Measurements from ENCODE around the gene RIMKLA.
A peak's percentile ranks its signal among the peaks of the same experiment; 100 is the strongest.

DNA sequence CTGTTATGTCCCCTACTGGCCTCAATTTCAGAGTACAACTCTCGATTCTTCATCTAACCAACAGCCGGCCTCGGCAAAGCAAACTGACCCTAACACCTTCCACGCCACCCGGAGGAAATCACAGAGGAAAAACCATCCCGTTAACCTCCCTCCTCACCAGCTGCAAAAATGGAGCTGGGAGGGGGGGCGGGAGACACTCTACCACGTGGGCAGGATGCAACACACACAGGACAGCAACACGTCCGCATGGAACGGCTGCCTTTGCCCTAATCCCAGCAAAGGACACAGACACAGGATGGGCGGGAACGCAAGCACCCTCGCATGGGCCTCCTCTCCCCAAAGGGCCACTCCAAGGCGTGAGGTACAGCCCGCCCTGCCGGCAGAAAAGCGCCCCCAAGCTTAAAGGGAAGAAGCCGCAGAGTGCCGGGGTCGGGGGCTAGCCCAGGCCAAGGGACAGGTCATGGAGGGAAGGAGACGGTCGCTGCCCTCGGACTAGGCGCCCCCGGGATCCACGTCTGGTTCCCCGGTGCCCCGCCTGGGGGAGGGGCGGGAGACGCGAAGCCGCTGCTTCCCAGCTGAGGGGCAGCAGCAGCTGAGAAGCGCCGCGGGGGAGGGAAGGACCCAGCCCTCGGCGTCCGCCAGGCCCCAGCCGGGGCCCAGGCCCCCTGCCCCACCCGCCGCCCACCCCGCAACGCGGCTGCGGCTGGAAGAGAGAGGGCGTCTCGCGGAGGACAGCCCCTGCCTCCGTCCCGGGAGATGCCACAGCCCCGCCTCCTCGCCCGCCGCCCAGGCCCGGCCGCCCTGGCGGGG is 46.1 kb upstream of the RIMKLA start:
- TF ChIP-seq POLR2AphosphoS5 (IDR thresholded peaks at IDR 0.05; ENCODE audit: low read length) (no peak), YY1 (IDR thresholded peaks at IDR 0.05; ENCODE audit: low read depth, low read length) (no peak), ETV6 (conservative IDR thresholded peaks at IDR 0.05 in 1 of 2, IDR thresholded peaks at IDR 0.05 in 1 of 2; ENCODE audit: borderline replicate concordance in 1 of 2, low read depth in 1 of 2) (no peak), SMC3 (IDR thresholded peaks at IDR 0.05; ENCODE audit: borderline replicate concordance, low read length) (no peak), RFX5 (IDR thresholded peaks at IDR 0.05; ENCODE audit: low read depth, low read length) (no peak), SP1 (IDR thresholded peaks at IDR 0.05; ENCODE audit: low read depth, low read length) (no peak), EZH2 (IDR thresholded peaks at IDR 0.05; ENCODE audit: borderline replicate concordance, control insufficient read depth, low read depth, low read length) (no peak)
- TF ChIP-seq, protein P1, sequence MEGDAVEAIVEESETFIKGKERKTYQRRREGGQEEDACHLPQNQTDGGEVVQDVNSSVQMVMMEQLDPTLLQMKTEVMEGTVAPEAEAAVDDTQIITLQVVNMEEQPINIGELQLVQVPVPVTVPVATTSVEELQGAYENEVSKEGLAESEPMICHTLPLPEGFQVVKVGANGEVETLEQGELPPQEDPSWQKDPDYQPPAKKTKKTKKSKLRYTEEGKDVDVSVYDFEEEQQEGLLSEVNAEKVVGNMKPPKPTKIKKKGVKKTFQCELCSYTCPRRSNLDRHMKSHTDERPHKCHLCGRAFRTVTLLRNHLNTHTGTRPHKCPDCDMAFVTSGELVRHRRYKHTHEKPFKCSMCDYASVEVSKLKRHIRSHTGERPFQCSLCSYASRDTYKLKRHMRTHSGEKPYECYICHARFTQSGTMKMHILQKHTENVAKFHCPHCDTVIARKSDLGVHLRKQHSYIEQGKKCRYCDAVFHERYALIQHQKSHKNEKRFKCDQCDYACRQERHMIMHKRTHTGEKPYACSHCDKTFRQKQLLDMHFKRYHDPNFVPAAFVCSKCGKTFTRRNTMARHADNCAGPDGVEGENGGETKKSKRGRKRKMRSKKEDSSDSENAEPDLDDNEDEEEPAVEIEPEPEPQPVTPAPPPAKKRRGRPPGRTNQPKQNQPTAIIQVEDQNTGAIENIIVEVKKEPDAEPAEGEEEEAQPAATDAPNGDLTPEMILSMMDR (IDR thresholded peaks at IDR 0.05 in 2 of 3, conservative IDR thresholded peaks at IDR 0.05 in 1 of 3; ENCODE audit: control insufficient read depth in 2 of 3, extremely low read depth in 1 of 3, insufficient read depth in 1 of 3, low read depth in 3 of 3, low read length in 3 of 3), result peak in 2 of 3 experiments; percentile 5 to 25; a peak in 2 of 6 replicates
- TF ChIP-seq, protein P2, sequence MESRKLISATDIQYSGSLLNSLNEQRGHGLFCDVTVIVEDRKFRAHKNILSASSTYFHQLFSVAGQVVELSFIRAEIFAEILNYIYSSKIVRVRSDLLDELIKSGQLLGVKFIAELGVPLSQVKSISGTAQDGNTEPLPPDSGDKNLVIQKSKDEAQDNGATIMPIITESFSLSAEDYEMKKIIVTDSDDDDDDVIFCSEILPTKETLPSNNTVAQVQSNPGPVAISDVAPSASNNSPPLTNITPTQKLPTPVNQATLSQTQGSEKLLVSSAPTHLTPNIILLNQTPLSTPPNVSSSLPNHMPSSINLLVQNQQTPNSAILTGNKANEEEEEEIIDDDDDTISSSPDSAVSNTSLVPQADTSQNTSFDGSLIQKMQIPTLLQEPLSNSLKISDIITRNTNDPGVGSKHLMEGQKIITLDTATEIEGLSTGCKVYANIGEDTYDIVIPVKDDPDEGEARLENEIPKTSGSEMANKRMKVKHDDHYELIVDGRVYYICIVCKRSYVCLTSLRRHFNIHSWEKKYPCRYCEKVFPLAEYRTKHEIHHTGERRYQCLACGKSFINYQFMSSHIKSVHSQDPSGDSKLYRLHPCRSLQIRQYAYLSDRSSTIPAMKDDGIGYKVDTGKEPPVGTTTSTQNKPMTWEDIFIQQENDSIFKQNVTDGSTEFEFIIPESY (IDR thresholded peaks at IDR 0.05), result no peak

Data from GM12878 (cell line).